ENCODE results near the gene ETV3.

GRCh38 chr1:157089789-157090188, 48.4 kb downstream of the ETV3 start:
- TF ChIP-seq CTCF (IDR thresholded peaks at IDR 0.05) (no peak), POLR2AphosphoS5 (IDR thresholded peaks at IDR 0.05; ENCODE audit: low read depth, low read length) (no peak), REST (IDR thresholded peaks at IDR 0.05; ENCODE audit: insufficient read depth in 1 of 2, low read depth in 2 of 2, low read length in 1 of 2) (no peak), SIN3A (IDR thresholded peaks at IDR 0.05; ENCODE audit: borderline replicate concordance, insufficient read depth, low read depth, low read length) (no peak), TCF7L2 (IDR thresholded peaks at IDR 0.05; ENCODE audit: low read depth, low read length) (no peak)

Measured in Panc1 (cell line).